ENCODE data around the gene EHMT2.
A peak's percentile ranks its signal among the peaks of the same experiment; 100 is the strongest.

- TF ChIP-seq E2F1 (CRISPR knock-in tag; IDR thresholded peaks at IDR 0.05) (no peak), ATF2 (CRISPR knock-in tag; IDR thresholded peaks at IDR 0.05; ENCODE audit: borderline replicate concordance, low read depth) (no peak), JUN (CRISPR knock-in tag; IDR thresholded peaks at IDR 0.05) (no peak), KAT7 (CRISPR knock-in tag; IDR thresholded peaks at IDR 0.05; ENCODE audit: borderline replicate concordance) (no peak), ZNF512 (CRISPR knock-in tag; IDR thresholded peaks at IDR 0.05; ENCODE audit: borderline replicate concordance) (no peak), TP53 (CRISPR knock-in tag; IDR thresholded peaks at IDR 0.05) (no peak), E2F4 (CRISPR knock-in tag; IDR thresholded peaks at IDR 0.05; ENCODE audit: borderline replicate concordance, low read depth) (no peak), USF2 (CRISPR knock-in tag; IDR thresholded peaks at IDR 0.05) (no peak), CREM (CRISPR knock-in tag; IDR thresholded peaks at IDR 0.05) (no peak), GABPB1 (CRISPR knock-in tag; IDR thresholded peaks at IDR 0.05) (peak; percentile 76)
- TF ChIP-seq, protein P1, sequence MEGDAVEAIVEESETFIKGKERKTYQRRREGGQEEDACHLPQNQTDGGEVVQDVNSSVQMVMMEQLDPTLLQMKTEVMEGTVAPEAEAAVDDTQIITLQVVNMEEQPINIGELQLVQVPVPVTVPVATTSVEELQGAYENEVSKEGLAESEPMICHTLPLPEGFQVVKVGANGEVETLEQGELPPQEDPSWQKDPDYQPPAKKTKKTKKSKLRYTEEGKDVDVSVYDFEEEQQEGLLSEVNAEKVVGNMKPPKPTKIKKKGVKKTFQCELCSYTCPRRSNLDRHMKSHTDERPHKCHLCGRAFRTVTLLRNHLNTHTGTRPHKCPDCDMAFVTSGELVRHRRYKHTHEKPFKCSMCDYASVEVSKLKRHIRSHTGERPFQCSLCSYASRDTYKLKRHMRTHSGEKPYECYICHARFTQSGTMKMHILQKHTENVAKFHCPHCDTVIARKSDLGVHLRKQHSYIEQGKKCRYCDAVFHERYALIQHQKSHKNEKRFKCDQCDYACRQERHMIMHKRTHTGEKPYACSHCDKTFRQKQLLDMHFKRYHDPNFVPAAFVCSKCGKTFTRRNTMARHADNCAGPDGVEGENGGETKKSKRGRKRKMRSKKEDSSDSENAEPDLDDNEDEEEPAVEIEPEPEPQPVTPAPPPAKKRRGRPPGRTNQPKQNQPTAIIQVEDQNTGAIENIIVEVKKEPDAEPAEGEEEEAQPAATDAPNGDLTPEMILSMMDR (IDR thresholded peaks at IDR 0.05) = no peak
- TF ChIP-seq, protein P2, sequence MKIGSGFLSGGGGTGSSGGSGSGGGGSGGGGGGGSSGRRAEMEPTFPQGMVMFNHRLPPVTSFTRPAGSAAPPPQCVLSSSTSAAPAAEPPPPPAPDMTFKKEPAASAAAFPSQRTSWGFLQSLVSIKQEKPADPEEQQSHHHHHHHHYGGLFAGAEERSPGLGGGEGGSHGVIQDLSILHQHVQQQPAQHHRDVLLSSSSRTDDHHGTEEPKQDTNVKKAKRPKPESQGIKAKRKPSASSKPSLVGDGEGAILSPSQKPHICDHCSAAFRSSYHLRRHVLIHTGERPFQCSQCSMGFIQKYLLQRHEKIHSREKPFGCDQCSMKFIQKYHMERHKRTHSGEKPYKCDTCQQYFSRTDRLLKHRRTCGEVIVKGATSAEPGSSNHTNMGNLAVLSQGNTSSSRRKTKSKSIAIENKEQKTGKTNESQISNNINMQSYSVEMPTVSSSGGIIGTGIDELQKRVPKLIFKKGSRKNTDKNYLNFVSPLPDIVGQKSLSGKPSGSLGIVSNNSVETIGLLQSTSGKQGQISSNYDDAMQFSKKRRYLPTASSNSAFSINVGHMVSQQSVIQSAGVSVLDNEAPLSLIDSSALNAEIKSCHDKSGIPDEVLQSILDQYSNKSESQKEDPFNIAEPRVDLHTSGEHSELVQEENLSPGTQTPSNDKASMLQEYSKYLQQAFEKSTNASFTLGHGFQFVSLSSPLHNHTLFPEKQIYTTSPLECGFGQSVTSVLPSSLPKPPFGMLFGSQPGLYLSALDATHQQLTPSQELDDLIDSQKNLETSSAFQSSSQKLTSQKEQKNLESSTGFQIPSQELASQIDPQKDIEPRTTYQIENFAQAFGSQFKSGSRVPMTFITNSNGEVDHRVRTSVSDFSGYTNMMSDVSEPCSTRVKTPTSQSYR (CRISPR knock-in tag; IDR thresholded peaks at IDR 0.05) = no peak
- TF ChIP-seq, protein P3, sequence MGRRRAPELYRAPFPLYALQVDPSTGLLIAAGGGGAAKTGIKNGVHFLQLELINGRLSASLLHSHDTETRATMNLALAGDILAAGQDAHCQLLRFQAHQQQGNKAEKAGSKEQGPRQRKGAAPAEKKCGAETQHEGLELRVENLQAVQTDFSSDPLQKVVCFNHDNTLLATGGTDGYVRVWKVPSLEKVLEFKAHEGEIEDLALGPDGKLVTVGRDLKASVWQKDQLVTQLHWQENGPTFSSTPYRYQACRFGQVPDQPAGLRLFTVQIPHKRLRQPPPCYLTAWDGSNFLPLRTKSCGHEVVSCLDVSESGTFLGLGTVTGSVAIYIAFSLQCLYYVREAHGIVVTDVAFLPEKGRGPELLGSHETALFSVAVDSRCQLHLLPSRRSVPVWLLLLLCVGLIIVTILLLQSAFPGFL (CRISPR knock-in tag; IDR thresholded peaks at IDR 0.05; ENCODE audit: borderline replicate concordance) = no peak
These were observed 32.0 kb downstream of the EHMT2 start for GRCh38 chr6:31865205-31866118.

Measured in WTC11 (cell line).